Tibial nerve (tissue), 4 donors: Measurements from ENCODE around the gene WDR49. TPM values are rescaled to one million over a fixed set of nuclear protein-coding genes. Genes with fewer than 3 reads are reported as not detected.

Experiments
- DNase-seq, 2 donors: peaks; one replicate each; pipeline ENCODE4 v3.0.0-alpha.2; 2019; ENCODE audit warnings: low spot score in 2 of 2
- H3K27ac ChIP-seq, 4 donors: fragments of 200-600 bp; sonication (generic) in 3 of 4; one replicate each; pipeline ENCODE4 v1.5.1; 2017 to 2019; ENCODE audit warnings: mild to moderate bottlenecking in 1 of 4
- H3K27me3 ChIP-seq, 2 donors: fragments of 200-600 bp; sonication (generic) in 1 of 2; one replicate each; pipeline versions ENCODE4 v1.5.1 to v1.6.0; 2017 to 2019
- H3K36me3 ChIP-seq, 3 donors: fragments of 200-600 bp; sonication (generic); one replicate each; pipeline ENCODE4 v1.5.1; 2018 to 2019
- H3K4me1 ChIP-seq, 4 donors: fragments of 200-600 bp; sonication (generic) in 3 of 4; one replicate each; pipeline ENCODE4 v1.5.1; 2017 to 2019
- H3K4me3 ChIP-seq, 4 donors: fragments of 200-600 bp; sonication (generic) in 3 of 4; one replicate each; pipeline ENCODE4 v1.5.1; 2017 to 2019; ENCODE audit warnings: mild to moderate bottlenecking in 1 of 4, moderate library complexity in 1 of 4
- H3K9me3 ChIP-seq, 4 donors: fragments of 200-600 bp; sonication (generic) in 3 of 4; one replicate each; pipeline ENCODE4 v1.5.1; 2017 to 2019
- CTCF ChIP-seq, 5 experiments: fragments of 200-600 bp in 3 of 5; fragments of 450-650 bp in 2 of 5; sonication (generic) in 3 of 5; IDR thresholded peaks; one replicate each; pipeline ENCODE4 v1.5.1; 2016 to 2019; ENCODE audit warnings: antibody characterized with exemption in 5 of 5, mild to moderate bottlenecking in 3 of 5, moderate library complexity in 2 of 5
- EP300 ChIP-seq, 2 donors: sonication (generic); formaldehyde crosslinking; IDR thresholded peaks; one replicate each; pipeline ENCODE4 v1.6.1; 2017; ENCODE audit warnings: antibody characterized with exemption in 2 of 2, mild to moderate bottlenecking in 1 of 2
- POLR2A ChIP-seq, 2 donors: fragments of 450-650 bp; IDR thresholded peaks; one replicate each; pipeline ENCODE4 v1.6.1; 2017; ENCODE audit warnings: antibody characterized with exemption in 2 of 2, mild to moderate bottlenecking in 2 of 2, moderate library complexity in 2 of 2
- WGBS, 2 donors: methylation state at CpG; one replicate each; pipeline ENCODE4 v1.1.5; 2018; 5-methylcytosine and 5-hydroxymethylcytosine counted together
- total RNA-seq, 4 donors: library from RNA; depleted of rRNA; stranded (reverse); fragments of >200 nt; gene quantifications; one replicate each; pipeline ENCODE4 v1.1.0, GENCODE V29; 2016

The WDR49 gene
- total RNA-seq, 4 donors from 2014 or later = 0.44 to 2.9 (median 1.3) TPM; not detected in 1

DNA sequence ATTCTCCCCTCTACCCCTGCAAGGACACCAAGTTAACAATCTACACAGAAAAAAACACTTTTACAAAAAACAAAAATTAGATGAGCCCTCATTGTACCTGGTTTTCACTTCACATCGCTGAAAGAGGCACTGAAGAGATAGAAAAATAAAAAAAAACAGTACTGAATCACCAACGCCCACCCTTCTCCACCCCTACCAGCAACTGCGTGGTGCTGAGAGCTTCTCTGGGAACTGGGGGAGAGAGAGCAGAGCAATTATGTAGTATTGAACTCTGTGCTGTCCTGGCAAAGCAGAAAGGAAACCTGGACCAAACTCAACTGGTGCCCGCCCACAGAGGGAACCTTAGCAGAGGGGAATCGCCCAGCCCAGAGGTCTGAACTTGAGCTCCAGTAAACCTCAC, 44.6 kb downstream of the WDR49 start:
- no peaks in the 10 kb centered on the region for H3K36me3 ChIP-seq
- 75 to 79% methylated on average over 5 of the region's 5 CpGs for WGBS, 2 donors
- no peak for TF ChIP-seq EP300 (IDR thresholded peaks at IDR 0.05)
- no peak for TF ChIP-seq CTCF (IDR thresholded peaks at IDR 0.05)
- no peak for TF ChIP-seq POLR2A (IDR thresholded peaks at IDR 0.05)

GRCh38 chr3:167606836-167607235, 46.9 kb downstream of the WDR49 start:
- DNase-seq = no peak
- Histone ChIP-seq H3K27me3 (no peaks in the 10 kb centered on the region), H3K36me3 (no peaks in the 10 kb centered on the region), H3K9me3 (no peaks in the 10 kb centered on the region), H3K4me3 (no peak overlapping the region), H3K27ac (no peak overlapping the region), H3K4me1 (no peaks in the 10 kb centered on the region)
- 80 to 86% methylated on average over 3 of the region's 3 CpGs for WGBS, 2 donors
- TF ChIP-seq POLR2A (IDR thresholded peaks at IDR 0.05) (no peak), EP300 (IDR thresholded peaks at IDR 0.05) (no peak), CTCF (IDR thresholded peaks at IDR 0.05) (no peak)

More for the DNA sequence above, 44.6 kb downstream of the WDR49 start:
- H3K27ac ChIP-seq = no peak overlapping the region
- no peak overlapping the region for H3K4me3 ChIP-seq
- H3K4me1 ChIP-seq = no peaks in the 10 kb centered on the region
- H3K27me3 ChIP-seq = no peaks in the 10 kb centered on the region
- no peaks in the 10 kb centered on the region for H3K9me3 ChIP-seq
- DNase-seq = no peak

DNA sequence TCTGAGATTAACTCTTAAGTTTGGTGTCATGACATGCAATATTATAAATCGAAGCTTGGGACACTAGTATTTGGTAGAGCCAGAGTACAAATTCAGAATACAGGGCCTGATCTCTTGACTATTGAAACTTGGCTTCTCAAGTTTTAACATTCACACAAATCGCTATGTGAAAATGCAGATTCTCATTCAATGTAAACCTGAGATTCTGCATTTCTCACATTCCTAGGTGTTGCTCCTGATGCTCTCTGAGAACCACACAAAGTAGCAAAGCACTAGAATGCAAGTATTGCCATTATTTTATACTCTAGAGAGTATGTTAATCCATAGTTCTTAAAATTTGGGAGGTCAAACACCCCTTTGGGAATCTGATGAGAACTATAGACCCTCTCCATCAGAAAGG, 47.9 kb downstream of the WDR49 start:
- Histone ChIP-seq H3K4me1 (no peaks in the 10 kb centered on the region), H3K9me3 (no peaks in the 10 kb centered on the region), H3K36me3 (no peaks in the 10 kb centered on the region), H3K4me3 (no peak overlapping the region), H3K27ac (no peak overlapping the region), H3K27me3 (no peaks in the 10 kb centered on the region)
- TF ChIP-seq POLR2A (IDR thresholded peaks at IDR 0.05) (no peak), EP300 (IDR thresholded peaks at IDR 0.05) (no peak), CTCF (IDR thresholded peaks at IDR 0.05) (no peak)
- 56 to 78% methylated on average over 2 of the region's 2 CpGs for WGBS, 2 donors
- no peak for DNase-seq

GRCh38 chr3:167602041-167602440, 51.7 kb downstream of the WDR49 start:
- Histone ChIP-seq H3K9me3 (peaks cover 0 to 12% (median 0%) of the 10 kb centered on the region in 4 donors), H3K36me3 (no peaks in the 10 kb centered on the region), H3K27me3 (no peaks in the 10 kb centered on the region), H3K4me1 (no peaks in the 10 kb centered on the region), H3K27ac (no peak overlapping the region), H3K4me3 (no peak overlapping the region)
- TF ChIP-seq CTCF (IDR thresholded peaks at IDR 0.05) = no peak
- no peak for TF ChIP-seq EP300 (IDR thresholded peaks at IDR 0.05)
- no peak for TF ChIP-seq POLR2A (IDR thresholded peaks at IDR 0.05)
- no peak for DNase-seq
- WGBS, 2 donors = 48 to 50% methylated on average over 2 of the region's 2 CpGs

- 86 to 95% methylated on average over 3 of the region's 3 CpGs for WGBS, 2 donors
- no peaks in the 10 kb centered on the region for H3K36me3 ChIP-seq
Observed at GRCh38 chr3:167587651-167588050, 66.1 kb downstream of the WDR49 start.

More at GRCh38 chr3:167587651-167588050, 66.1 kb downstream of the WDR49 start:
- H3K9me3 ChIP-seq = no peaks in the 10 kb centered on the region
- no peak overlapping the region for H3K27ac ChIP-seq
- no peaks in the 10 kb centered on the region for H3K4me1 ChIP-seq
- H3K4me3 ChIP-seq = no peak overlapping the region
- no peaks in the 10 kb centered on the region for H3K27me3 ChIP-seq
- DNase-seq = no peak
- no peak for TF ChIP-seq EP300 (IDR thresholded peaks at IDR 0.05)
- TF ChIP-seq POLR2A (IDR thresholded peaks at IDR 0.05) = no peak
- no peak for TF ChIP-seq CTCF (IDR thresholded peaks at IDR 0.05)
